Measurements from ENCODE around the gene SLAMF1. TPM values are rescaled to one million over a fixed set of nuclear protein-coding genes. Genes with fewer than 3 reads are reported as not detected.

Gene SLAMF1
- total RNA-seq, 1 donor from 2014 or later = not detected

GRCh38 chr1:160644399-160644798 is 2.4 kb downstream of the SLAMF1 start:
- DNase-seq (ENCODE audit: low read depth) (no peak), FAIRE-seq (no peak)
- no peak for TF ChIP-seq CTCF (IDR thresholded peaks at IDR 0.05; ENCODE audit: insufficient read depth, low read length, severe bottlenecking)
- Histone ChIP-seq H3K27me3 (ENCODE audit: control insufficient read depth, insufficient read depth, low read length) (no peaks in the 10 kb centered on the region), H3K4me3 (ENCODE audit: low read depth, low read length) (no peak overlapping the region), H3K36me3 (ENCODE audit: control insufficient read depth, insufficient read depth, low read length) (no peaks in the 10 kb centered on the region)

- FAIRE-seq = no peak
- no peaks in the 10 kb centered on the region for H3K27me3 ChIP-seq (ENCODE audit: control insufficient read depth, insufficient read depth, low read length)
- no peak overlapping the region for H3K4me3 ChIP-seq (ENCODE audit: low read depth, low read length)
Measured at GRCh38 chr1:160643138-160643537, 3.7 kb downstream of the SLAMF1 start.

GRCh38 chr1:160642281-160642644 is 4.6 kb downstream of the SLAMF1 start:
- H3K4me3 ChIP-seq (ENCODE audit: low read depth, low read length) = no peak overlapping the region
- no peaks in the 10 kb centered on the region for H3K36me3 ChIP-seq (ENCODE audit: control insufficient read depth, insufficient read depth, low read length)
- H3K27me3 ChIP-seq (ENCODE audit: control insufficient read depth, insufficient read depth, low read length) = no peaks in the 10 kb centered on the region
- no peak for TF ChIP-seq CTCF (IDR thresholded peaks at IDR 0.05; ENCODE audit: insufficient read depth, low read length, severe bottlenecking)
- FAIRE-seq (no peak), DNase-seq (ENCODE audit: low read depth) (no peak)

More at GRCh38 chr1:160643138-160643537, 3.7 kb downstream of the SLAMF1 start:
- H3K36me3 ChIP-seq (ENCODE audit: control insufficient read depth, insufficient read depth, low read length) = no peaks in the 10 kb centered on the region
- TF ChIP-seq CTCF (IDR thresholded peaks at IDR 0.05; ENCODE audit: insufficient read depth, low read length, severe bottlenecking) = no peak
- DNase-seq (ENCODE audit: low read depth) = no peak

- no peak for DNase-seq (ENCODE audit: low read depth)
- H3K27me3 ChIP-seq (ENCODE audit: control insufficient read depth, insufficient read depth, low read length) = no peaks in the 10 kb centered on the region
Measured at GRCh38 chr1:160641323-160642280, 5.2 kb downstream of the SLAMF1 start.

GRCh38 chr1:160640359-160641123 is 6.3 kb downstream of the SLAMF1 start:
- no peak overlapping the region for H3K4me3 ChIP-seq (ENCODE audit: low read depth, low read length)
- H3K36me3 ChIP-seq (ENCODE audit: control insufficient read depth, insufficient read depth, low read length) = no peaks in the 10 kb centered on the region
- H3K27me3 ChIP-seq (ENCODE audit: control insufficient read depth, insufficient read depth, low read length) = no peaks in the 10 kb centered on the region
- FAIRE-seq (no peak), DNase-seq (ENCODE audit: low read depth) (no peak)
- no peak for TF ChIP-seq CTCF (IDR thresholded peaks at IDR 0.05; ENCODE audit: insufficient read depth, low read length, severe bottlenecking)

More at GRCh38 chr1:160641323-160642280, 5.2 kb downstream of the SLAMF1 start:
- H3K4me3 ChIP-seq (ENCODE audit: low read depth, low read length) = no peak overlapping the region
- TF ChIP-seq CTCF (IDR thresholded peaks at IDR 0.05; ENCODE audit: insufficient read depth, low read length, severe bottlenecking) = no peak
- no peak for FAIRE-seq
- H3K36me3 ChIP-seq (ENCODE audit: control insufficient read depth, insufficient read depth, low read length) = no peaks in the 10 kb centered on the region
